Adrenal gland (tissue), 5 donors: Measurements from ENCODE around the gene RASSF5.
A peak's percentile ranks its signal among the peaks of the same experiment; 100 is the strongest.

Source experiments
- CTCF ChIP-seq, 6 experiments: fragments of 450-650 bp in 4 of 6; fragments of 200-600 bp in 2 of 6; sonication (generic) in 1 of 6; IDR thresholded peaks; 1 replicate in 5 of 6; 2 replicates in 1 of 6; pipeline versions ENCODE4 v1.5.1 to v1.8.0; 2016 to 2021; ENCODE audit warnings: antibody characterized with exemption in 6 of 6, mild to moderate bottlenecking in 2 of 6, moderate library complexity in 1 of 6
- POLR2A ChIP-seq, 2 donors: fragments of 450-650 bp; IDR thresholded peaks; one replicate each; pipeline ENCODE4 v1.6.1; 2017; ENCODE audit warnings: antibody characterized with exemption in 2 of 2, mild to moderate bottlenecking in 2 of 2, moderate library complexity in 1 of 2
- donor health status: DM: no; HTN: no; CAD: no.

GRCh38 chr1:206505702-206506355 lies 1.5 kb upstream of the RASSF5 start:
- no peak for TF ChIP-seq POLR2A (IDR thresholded peaks at IDR 0.05)
- peak; percentile 48 to 64 (median 60) for TF ChIP-seq CTCF (IDR thresholded peaks at IDR 0.05)
